T-helper 9 cell (primary cell): ENCODE measurements around the gene BOD1L1.

Experiments
- DNase-seq: peaks from one replicate; pipeline ENCODE4 v3.0.0-alpha.2; 2020

Gene BOD1L1

DNA sequence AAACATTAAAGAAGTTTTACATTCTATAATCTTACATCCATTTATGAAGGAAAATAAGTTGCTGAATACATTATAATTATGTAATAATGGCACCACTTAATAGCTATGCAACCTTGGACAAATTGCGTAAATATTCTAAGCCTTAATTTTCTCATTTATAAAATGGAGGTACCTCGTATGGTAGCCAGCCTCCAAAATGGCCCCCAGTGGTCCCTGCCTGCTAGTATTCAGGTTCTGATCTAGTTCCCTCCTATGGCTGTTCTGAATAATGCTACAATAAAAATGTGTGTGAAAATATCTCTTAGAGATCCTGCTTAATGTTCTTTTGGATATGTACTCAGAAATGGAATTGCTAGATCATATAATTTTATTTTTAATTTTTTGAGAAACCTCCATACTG, 72.2 kb downstream of the BOD1L1 start:
- DNase-seq, result no peak

DNA sequence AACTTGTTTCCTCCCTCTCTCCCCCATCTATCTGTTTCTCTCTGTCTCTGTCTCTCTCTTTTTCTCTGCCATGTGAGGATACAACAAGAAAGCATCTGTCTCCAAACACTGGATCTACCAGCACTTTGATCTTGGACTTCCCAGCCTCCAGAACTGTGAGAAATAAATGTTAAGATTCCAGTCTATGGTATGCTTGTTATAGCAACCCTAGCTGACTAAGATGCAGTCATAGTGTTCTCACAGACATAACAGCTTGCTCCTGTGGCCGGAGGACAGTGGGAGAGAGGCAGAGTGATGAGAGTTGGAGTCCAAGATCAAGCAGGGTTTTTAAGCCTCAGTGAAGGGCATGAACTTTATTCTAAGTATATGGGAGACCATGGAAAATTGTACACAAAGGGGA, 74.4 kb downstream of the BOD1L1 start:
- DNase-seq, result no peak

DNA sequence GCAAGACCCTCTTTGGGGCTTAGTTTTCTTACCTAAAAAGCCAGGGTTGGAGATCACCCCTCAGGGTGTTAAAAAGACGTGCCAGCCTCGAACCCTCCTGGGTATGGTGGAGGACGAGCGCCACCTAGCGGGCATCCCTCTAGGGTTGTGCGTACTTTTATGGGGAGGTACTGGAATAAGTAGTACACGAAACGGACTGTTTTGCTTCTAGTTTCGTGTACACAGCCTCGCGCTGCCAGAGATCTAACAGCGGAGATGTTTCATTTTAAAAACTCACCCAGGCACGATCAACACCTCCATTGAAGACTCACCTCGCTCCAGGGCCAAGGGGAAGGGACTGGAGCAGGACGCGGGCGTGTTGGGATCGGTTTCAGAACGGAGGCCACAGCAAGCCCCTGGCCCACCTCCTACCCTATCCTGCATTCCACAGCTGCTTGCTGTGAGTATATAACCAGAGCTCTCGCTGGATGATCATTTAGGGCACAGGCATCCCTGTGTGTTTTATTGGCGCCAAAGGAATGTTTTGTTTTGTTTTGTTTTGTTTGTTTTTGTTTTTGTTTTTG, 78.5 kb downstream of the BOD1L1 start:
- DNase-seq, result peak; percentile 73

DNA sequence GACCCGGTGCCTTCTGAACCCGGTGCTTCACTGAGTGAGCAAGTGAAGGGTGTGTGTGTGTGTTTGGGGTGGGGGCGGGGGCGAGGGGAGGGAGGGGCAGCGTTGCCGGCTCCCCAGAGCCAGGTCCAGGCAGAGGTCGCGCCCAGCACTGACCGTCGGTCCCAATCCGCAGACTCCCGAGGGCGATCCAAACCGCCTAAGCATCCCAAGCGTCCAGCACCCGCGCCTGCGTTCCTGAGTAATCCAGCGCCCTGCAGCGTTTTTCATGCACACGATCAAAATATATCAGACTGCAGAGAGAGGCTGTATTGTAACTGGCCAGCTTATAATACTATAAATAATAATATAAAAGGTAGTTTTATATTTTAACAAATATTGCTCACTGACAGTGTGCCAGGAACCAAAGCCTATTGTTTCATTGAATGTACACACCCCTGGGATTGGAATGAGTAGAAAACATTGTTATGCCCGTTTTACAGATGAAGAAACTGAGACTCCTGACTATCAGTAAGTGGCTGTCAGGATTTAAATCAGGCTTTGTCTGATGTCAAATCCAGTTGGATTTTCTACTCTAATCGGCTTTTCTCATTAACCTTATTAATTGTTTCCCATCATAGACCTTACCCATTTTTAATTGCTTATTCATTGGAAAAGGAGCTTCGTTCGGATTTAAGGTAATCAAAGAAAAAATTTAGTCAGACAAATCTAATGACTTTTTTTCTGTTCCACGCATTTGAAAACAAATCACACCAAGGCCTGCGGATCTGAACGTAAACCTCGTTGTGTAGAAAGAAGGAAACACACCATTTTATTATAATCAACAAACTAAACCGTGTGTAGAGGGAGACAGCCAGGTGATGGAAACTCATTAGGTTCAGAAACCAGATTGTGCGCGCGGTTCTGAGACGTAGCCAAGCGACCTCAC, 79.2 kb downstream of the BOD1L1 start:
- no peak for DNase-seq

DNA sequence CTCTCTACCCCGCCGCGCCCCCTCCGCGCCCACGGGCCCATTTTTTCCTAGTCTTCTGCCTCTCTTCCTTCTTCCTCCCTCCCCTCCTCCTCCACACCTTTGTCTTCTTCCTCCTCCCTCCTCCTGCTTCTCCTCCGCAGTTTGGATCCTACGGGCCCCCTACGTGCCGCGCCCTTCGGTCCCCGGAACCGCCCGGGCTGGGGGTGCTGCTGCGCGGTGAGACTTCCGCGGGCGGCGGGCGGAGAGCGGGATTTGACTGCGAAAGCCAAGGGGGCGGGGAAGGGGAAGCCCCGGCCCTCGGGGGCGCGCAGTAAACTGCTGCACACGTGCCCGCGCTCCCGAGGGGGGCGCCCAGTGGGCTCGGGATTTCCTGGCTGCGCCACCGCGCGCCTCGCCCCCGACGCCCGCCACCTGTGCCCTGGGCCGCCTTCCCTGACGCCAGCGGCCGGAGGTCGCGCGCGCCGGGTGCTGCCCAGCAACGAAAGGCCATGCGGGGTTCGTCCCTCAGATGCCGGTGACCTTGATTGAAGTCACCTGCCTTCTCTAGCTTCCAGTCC, 80.0 kb downstream of the BOD1L1 start:
- DNase-seq, result no peak

DNA sequence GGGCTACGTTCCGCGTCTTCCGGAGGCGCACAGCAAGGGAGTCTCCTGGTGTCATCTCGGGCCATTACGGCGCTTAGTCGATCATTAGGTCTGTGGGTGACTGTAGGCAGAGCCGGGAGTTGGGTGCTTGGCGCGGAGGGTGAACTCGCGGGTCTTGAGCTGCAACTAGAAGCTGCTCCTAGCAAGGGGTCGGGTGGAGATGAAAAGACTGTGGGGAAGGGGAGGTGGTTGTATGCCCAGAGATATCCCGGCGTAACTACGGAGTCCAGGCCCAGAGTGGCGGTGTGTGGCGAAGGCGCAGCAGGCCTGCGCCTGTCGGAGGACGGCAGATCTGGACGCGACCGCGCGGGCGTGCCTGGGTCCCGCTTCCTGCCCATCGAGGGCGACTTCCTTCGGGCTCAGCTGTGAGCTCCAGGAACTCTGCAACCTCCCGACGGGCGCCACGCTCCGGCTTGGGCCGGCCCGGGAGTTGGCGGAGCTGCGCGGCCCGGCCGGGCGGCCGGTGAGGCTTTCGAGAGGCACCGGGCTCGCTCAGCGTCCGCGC, 80.5 kb downstream of the BOD1L1 start:
- DNase-seq, result no peak

DNA sequence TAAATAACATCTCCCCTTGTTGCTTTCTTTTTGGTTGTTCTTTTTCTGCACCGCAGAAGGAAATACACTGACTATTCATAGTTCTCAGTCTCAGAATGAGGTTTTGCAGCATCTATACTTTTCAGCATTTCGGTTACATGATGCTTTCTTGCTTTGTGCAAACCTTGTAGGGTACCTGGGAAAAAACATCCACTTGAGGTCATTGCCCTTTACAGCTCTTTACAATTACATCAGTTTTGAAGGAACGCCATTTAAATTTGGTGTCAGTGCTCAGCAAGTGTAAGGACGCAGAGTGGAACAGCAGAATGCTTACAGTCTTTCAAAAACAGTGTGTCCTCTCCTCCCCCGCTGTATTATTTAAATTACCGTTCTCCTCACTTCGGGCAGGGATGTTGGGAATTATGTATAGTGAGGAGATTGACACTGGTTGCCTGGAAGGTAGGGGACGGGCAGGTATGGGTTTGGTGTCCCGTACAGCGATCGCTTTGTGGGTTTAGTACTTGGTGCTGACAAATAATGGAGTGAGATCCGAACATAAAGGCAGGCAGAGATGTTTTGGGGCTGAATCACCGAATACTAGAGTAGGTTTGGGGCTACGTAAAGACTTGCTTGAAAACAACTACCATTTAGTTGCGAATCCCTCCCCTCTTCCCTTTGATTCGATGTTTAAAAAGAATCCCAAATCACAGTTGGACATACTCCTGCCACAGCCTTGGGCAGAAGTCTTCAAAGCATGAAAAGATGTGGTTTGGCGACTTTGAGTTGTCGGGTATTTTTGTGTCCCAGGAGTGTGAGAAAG, 81.2 kb downstream of the BOD1L1 start:
- DNase-seq, result no peak

DNA sequence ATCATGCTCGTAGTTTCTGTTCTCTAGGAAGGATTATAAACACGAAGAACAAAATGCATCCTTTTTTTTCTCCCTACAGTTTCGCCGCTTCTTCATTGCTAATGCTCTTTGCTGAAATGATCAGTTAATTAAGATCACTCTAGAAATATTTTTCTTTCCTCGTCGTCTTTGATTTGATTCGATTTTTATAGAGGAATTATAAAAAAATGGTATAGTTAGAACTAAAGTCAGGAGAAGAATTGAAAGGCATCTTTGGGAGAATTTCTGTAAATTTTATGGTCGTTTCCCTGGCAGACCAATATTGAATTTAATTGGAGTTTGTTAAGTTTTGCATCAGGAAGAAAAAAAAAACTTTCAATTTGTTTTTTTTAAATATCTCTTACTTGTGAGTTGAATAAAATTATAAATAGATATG, 82.1 kb downstream of the BOD1L1 start:
- no peak for DNase-seq

DNA sequence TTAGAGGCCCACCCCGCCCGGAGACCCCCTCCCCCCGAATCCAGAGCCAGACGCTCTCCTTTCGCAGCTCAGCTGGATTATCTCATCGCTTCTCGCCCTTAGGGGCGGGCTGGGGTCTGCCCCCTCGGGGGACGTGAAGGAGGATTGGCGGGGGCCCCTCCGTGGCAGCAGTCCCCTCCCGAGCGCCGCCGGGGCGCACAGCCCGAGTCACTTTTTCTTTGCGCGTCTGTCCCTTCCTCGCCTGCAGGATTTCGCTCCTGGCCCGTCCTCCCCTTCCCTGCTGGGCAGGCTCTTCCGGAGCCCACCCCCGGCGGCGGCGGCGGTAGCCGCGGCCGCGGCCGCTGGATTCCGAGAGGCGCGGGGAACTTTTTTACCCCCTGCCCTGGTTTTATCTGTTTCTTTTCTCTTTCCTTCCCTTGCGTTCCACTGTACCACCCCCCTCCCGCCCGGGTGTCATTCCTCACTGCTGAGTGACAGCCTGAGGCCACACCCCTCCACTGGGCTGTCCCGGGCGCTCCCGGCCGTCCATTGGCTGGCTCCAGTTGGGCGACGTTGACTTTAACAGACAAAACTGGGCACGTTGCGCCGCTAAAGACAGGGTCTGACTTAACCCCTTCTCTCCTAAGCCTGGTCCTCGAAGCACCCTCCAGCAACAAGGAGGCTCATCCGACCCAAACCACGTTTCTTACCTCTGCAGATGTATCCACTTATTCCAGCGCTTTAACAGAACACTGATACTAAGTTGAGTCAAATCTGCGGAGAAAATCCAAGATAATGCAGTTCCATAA, 82.7 kb downstream of the BOD1L1 start:
- DNase-seq, result no peak

DNA sequence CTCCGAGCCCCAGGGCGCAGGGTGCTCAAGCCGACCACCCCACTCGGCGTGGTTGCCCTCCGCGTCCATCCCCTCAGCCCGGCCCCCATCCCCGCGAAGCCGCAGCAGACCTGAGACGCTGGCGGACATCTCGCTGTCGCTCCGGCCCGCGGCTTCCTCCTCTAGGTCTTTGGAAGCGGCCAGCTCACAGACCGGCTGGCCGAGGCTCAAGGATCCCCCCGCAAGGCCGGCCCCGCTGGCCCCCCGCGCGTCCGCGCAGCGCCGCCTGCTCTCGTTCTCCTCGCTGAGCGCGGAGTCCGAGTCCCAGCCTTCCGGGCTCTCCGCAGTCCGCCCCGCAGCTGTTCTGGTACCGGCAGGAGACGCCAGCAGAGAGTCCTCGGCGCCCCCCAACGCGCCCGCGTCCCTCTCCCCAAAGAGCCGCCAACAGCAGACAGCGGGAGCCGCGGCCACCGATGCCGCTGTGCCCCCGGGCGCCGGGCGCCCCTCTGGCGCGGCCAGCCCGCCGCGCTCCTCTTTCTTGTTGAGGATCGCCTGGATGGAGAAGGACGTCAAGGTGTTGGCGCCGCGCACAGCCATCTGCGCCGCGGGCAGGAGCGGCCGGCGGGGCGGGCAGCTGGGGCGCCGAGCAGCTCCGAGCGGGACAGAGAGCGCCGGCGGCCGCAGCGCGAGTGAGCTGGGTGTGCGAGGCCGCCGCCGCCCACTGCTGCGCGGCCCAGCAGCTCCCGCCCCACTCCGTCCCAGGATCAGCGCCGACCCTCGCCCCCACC, 83.5 kb downstream of the BOD1L1 start, which contains the start of gene NKX3-2:
Gene NKX3-2 (minus strand): TSS at position 670 of the 767 bp plus-strand sequence. CDS start 94 bp downstream, at position 576.
- no peak for DNase-seq

DNA sequence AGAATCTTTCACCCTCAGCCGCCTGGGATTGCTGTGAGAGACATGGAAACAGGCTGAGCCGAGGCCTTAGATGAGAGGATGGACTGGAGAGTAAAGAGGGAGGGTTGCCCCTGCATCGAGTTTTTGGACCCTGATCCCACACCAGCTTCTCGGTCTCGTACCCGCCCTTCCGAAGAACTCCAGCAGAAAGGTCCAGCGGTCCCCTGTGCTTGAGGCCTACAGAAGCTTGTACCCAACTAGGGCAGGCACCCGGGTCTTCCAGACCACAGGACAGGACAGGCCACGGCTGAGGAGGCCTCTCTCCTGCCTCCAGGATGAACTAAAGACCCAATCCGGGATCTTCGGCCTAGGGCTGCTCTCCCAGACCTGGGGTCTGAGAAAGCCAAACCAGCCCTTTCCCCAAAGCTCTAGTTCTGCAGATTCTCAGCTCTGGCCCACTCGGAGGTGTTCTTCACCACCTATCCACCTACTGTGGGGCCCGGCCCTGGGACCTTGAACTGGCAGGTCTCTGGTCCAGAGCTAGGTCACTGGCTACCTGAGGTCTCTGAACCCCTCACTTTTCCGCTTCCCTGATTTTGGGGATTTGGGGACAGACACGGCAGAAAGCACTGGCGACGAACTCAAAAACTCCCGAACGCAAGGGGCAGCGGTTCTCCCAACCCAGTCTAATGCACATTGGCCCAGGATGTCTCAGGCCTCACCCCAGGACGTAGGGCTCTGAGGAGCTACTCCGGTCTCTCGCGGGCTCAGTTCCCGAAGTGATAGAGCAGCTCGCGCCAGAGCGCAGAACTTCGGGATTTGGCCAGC, 84.3 kb downstream of the BOD1L1 start:
- no peak for DNase-seq

DNA sequence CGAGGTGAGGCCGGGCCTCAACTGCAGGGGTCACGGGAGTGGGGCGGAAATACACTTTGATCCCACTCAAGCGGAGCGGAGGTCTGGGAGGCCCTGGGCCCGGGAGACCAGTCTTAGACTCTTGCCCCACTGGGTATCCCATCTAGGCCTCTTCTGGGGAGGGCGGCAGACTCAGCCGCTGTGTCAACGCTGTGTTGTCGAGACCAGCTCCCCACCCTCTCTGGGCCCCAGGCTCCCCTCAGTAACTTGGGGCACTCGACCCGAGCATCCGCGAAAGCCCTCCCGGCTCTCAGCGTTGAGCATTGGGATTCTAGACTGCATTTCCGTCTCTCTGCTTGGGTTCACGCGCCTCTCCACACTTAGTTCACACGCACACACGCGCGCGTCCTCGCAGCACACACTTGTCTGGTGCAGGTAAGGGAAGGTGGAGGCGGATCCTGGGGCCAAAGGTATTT, 84.9 kb downstream of the BOD1L1 start:
- no peak for DNase-seq

DNA sequence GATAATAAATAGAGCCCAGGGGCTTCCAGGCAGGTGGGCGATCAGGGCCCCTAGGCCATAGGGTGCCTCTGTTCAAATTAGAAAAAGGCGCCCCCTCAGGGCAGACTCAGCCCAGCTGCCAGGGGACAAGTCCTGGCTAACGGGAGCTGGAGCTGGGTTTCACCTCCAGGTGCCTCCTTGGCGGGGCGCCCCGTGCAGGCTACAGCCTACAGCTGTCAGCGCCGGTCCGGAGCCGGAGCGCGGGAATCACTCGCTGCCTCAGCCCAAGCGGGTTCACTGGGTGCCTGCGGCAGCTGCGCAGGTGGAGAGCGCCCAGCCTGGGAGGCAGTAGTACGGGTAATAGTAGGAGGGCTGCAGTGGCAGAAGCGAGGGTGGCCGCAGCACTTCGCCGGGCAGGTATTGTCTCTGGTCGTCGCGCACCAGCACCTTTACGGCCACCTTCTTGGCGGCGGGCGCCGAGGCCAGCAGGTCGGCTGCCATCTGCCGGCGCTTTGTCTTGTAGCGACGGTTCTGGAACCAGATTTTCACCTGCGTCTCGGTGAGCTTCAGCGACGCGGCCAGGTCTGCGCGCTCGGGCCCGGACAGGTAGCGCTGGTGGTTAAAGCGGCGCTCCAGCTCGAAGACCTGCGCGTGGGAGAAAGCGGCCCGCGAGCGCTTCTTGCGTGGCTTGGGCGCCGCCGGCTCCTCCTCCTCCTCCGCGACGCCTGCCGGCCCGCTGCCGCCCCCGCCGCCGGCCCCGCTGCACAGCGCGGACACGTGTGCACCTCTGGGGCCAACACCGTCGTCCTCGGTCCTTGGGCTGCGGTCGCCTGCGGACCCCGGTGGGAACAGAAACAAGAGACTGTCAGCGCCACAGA, 85.6 kb downstream of the BOD1L1 start:
- no peak for DNase-seq

DNA sequence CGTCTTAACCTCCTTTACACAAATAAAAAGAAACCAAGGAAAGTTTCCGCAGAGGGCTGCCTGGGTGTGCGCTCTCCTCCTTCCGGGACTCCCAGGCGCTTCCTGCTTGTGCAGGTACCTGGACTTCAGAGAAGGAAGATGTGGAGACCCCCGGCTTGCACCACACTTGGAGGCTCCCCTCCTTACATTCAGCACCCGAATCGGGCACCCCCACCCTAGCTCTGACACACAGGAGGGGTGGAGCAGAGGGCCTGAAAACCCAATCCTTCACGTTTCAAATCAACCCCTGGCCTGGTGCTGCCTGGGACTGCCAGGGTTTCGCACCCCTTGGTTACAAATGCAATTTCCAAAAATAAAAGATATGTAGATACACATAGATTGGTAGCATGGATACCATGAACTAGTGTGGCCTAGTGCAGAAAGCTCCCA, 86.3 kb downstream of the BOD1L1 start:
- no peak for DNase-seq

DNA sequence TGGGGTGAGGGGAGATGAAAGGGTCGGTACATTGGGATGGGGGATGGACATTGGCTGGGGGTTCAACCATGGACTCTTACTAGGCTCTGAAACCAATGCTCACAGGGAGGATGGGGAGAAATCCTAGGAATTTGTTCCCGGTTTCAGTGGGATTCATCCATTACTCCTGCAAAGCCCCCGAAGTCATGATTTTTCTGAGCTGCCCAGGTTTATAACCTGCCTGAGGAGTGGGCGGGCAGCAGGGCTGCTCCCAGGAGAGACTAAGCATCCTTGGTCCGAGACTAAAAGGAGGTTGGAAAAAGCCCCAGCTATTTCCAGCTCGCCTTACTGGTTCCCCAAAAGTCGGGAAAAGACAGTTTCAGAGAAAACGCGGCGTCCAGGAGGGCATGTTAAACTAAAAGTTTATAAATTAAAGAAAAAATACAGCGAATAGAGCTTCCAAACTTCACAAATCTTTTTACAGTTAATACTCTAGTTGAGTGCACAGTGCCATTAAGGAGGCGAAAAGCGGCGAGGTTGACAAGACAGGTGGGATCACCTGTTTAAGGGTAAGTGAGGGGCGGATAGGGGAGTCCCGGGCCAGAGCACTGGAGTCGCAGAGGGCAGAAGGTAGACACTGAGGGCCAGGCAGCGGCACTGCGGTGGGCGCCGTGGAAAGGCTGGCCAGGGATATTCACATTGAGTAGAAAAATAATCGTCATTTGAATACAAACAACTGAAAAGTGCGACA, 86.9 kb downstream of the BOD1L1 start:
- DNase-seq, result no peak

DNA sequence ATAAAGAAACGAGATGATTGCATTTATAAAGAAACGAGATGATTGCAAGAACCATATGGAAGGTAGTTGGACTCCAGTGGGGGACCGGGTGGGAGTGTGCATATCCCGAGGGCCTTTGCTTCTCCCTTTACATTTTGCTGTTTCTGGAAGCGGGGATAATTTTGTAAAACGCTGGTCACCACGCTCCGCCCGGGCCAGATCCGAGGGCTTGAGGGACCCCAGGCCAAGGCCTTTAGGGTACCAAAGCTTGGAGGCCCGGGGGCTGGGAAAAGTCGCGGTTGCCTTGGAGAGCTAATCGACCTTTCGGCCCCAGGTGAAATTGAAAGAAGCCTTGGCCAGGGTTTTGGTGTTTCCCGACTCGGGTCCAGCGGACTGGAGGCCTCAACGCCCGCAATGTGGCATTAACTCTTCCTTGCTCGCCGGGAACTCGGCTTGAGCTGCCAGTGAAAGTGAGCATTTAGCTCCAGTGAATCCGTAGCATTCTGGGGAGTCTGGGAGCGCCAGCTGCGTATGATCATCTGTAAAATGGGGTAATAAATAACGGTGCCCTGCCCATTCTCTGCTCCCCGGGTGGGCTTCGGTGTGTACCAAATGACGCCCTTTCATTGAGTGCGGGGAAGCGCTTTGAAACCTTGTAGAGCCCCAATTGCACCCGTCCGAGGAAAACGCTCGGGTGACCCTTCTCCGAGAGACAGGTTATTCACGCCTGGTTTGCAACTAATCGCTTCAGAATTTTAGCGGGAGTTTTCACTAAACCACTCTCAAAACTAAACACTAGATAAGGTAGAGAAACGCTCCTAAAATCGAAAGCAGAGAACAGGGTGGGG, 87.7 kb downstream of the BOD1L1 start:
- no peak for DNase-seq

DNA sequence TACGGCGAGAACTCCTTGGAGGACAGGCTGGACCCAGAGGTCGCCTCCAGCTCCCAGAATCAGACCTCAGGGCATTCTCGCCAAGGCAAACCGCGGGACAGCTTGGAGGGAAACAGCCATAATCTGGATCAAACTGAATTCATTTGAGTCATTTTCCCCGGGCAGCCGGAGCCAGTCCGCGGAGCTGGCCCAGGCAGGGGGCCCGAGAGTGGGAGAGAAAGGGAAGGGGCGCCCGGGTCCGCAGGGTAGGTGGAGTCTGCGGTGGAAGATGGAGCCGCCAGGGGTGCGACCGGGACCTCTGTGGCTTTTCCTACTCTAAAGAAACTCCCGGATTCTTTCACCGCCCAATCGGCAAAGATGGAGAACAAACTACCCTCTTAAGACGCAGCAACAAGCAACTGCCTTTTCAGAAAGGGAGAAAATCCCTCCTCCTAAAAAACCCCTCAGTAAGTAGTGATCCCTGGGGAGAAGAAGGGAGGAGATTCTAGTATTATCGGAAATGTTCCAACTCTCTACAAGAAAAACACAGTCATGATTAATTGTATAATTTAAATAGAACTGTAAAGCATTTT, 88.4 kb downstream of the BOD1L1 start:
- no peak for DNase-seq
